A549 (cell line): ENCODE results near the gene GPR62. TPM values are rescaled to one million over a fixed set of nuclear protein-coding genes. Genes with fewer than 3 reads are reported as not detected.

Experiments
- ATAC-seq, 2 experiments: fragments of 200-7000 bp in 1 of 2; fragments of >200 bp in 1 of 2; cut with Nextera tagmentation in 1 of 2; cut with Tn5 transposase in 1 of 2; 3 replicates each; pipeline versions ENCODE4 v1.8.0 to v1.9.1; 2018 to 2020; ENCODE audit warnings: mild to moderate bottlenecking in 1 of 2, moderate library complexity in 1 of 2
- CTCF ChIA-PET: fragments of 300-600 bp; sonication (Branson Sonifier 250); formaldehyde crosslinking; extraction: SDS; loops from one replicate; lab custom pipeline; 2021; ENCODE audit warnings: antibody characterized with exemption, inconsistent platforms; lab: Yijun Ruan, JAX
- POLR2A ChIA-PET: fragments of 350-600 bp; formaldehyde crosslinking; extraction: SDS; loops from one replicate; lab custom pipeline; 2021; ENCODE audit warnings: antibody characterized with exemption, inconsistent platforms; lab: Yijun Ruan, JAX
- DNase-seq, 2 experiments: peaks; one replicate each; pipeline versions ENCODE4 v3.0.0 to v3.0.0-alpha.2; 2011 to 2016; ENCODE audit warnings: low read depth in 1 of 2, low spot score in 1 of 2
- FAIRE-seq: peaks from 2 replicates; lab custom pipeline; 2011; peaks lifted over from hg19 to GRCh38; lab: Jason Lieb, UNC
- H3K27ac ChIP-seq, 2 experiments: fragments of >200 bp; sonication (Bioruptor Twin); formaldehyde crosslinking; 3 replicates each; pipeline ENCODE4 v1.5.1; 2016 to 2017
- H3K4me1 ChIP-seq: fragments of >200 bp; sonication (Bioruptor Twin); formaldehyde crosslinking; 3 replicates; pipeline ENCODE4 v1.6.1; 2016
- H3K4me2 ChIP-seq: fragments of >200 bp; sonication (Bioruptor Twin); formaldehyde crosslinking; 3 replicates; pipeline ENCODE4 v1.6.1; 2016
- H3K4me3 ChIP-seq: fragments of >200 bp; sonication (Bioruptor Twin); formaldehyde crosslinking; 3 replicates; pipeline ENCODE4 v1.5.1; 2016
- H3K9me3 ChIP-seq: fragments of >200 bp; sonication (Bioruptor Twin); formaldehyde crosslinking; 3 replicates; pipeline ENCODE4 v1.6.1; 2016
- BHLHE40 ChIP-seq: IDR thresholded peaks from 2 replicates; pipeline ENCODE4 v1.6.1; 2012; ENCODE audit warnings: low read depth, low read length, inconsistent platforms
- CEBPB ChIP-seq, 2 experiments: fragments of >200 bp in 1 of 2; sonication (Bioruptor Twin) in 1 of 2; formaldehyde crosslinking in 1 of 2; IDR thresholded peaks; 2 replicates each; pipeline ENCODE4 v1.6.1; 2012 to 2016
- CHD4 ChIP-seq: fragments of 200-600 bp; sonication (generic); IDR thresholded peaks from 2 replicates; pipeline ENCODE4 v1.6.1; 2016; ENCODE audit warnings: antibody characterized with exemption, mild to moderate bottlenecking, borderline replicate concordance
- EP300 ChIP-seq, 2 experiments: fragments of >200 bp; sonication (Bioruptor Twin); formaldehyde crosslinking; IDR thresholded peaks; 2 replicates in 1 of 2; 3 replicates in 1 of 2; pipeline ENCODE4 v1.6.1; 2016 to 2017
- ESRRA ChIP-seq: fragments of 150-350 bp; IDR thresholded peaks from 2 replicates; pipeline ENCODE4 v1.6.1; 2014; ENCODE audit warnings: mild to moderate bottlenecking, low read length, borderline replicate concordance
- FOXS1 ChIP-seq: fragments of 250-450 bp; sonication (Bioruptor Pico); IDR thresholded peaks from 2 replicates; pipeline ENCODE4 v1.5.0; 2020; ENCODE audit warnings: mild to moderate bottlenecking, moderate library complexity
- POLR2A ChIP-seq: IDR thresholded peaks from 2 replicates; pipeline ENCODE4 v1.6.1; 2012; ENCODE audit warnings: mild to moderate bottlenecking, low read length
- RFX5 ChIP-seq: fragments of 450-650 bp; IDR thresholded peaks from 2 replicates; pipeline ENCODE4 v1.7.1; 2014; ENCODE audit warnings: antibody characterized with exemption, mild to moderate bottlenecking, moderate library complexity
- SREBF2 ChIP-seq: fragments of 450-650 bp; IDR thresholded peaks from 2 replicates; pipeline ENCODE4 v1.6.1; 2014; ENCODE audit warnings: mild to moderate bottlenecking, moderate library complexity
- TFCP2L1 ChIP-seq: fragments of 250-450 bp; sonication (Bioruptor Pico); IDR thresholded peaks from 2 replicates; pipeline ENCODE4 v1.5.0; 2021; ENCODE audit warnings: mild to moderate bottlenecking
- TP53 ChIP-seq: fragments of 250-450 bp; sonication (Bioruptor Pico); IDR thresholded peaks from 2 replicates; pipeline ENCODE4 v1.5.0; 2021; ENCODE audit warnings: mild to moderate bottlenecking, moderate library complexity
- USF2 ChIP-seq: fragments of 450-650 bp; IDR thresholded peaks from 2 replicates; pipeline ENCODE4 v1.6.1; 2014; ENCODE audit warnings: antibody characterized with exemption
- ZC3H11A ChIP-seq: fragments of 450-650 bp; IDR thresholded peaks from 2 replicates; pipeline ENCODE4 v1.6.1; 2014; ENCODE audit warnings: antibody characterized with exemption, mild to moderate bottlenecking
- WGBS: methylation state at CpG from one replicate; pipeline ENCODE4 v1.1.6; 2017; ENCODE audit errors: missing lambda C conversion rate; 5-methylcytosine and 5-hydroxymethylcytosine counted together
- polyA plus RNA-seq, 4 experiments: library from polyadenylated mRNA; depleted of rRNA in 3 of 4; stranded (reverse); fragments of >200 nt; fragmentation: RNase III in 1 of 4; extraction: RNeasy Plus Mini Kit Qiagen cat#74134 plus additional on column Dnase treatment in 1 of 4; gene quantifications; 2 replicates in 3 of 4; 3 replicates in 1 of 4; pipeline ENCODE4 v1.2.3, GENCODE V29; 2011 to 2017
- TF ChIP-seq, protein P1 (sequence below): fragments of 200-600 bp; sonication (generic); IDR thresholded peaks from 2 replicates; pipeline ENCODE4 v1.6.1; 2016; ENCODE audit warnings: antibody characterized with exemption, mild to moderate bottlenecking, moderate library complexity
- TF ChIP-seq, protein P2 (sequence below): IDR thresholded peaks from 2 replicates; pipeline ENCODE4 v1.6.1; 2012

Gene GPR62
- polyA plus RNA-seq, 2 of the 4 experiments (the other 2 are of a cell fraction) = 0.05 TPM; not detected in 1

GRCh38 chr3:51961602-51962569 lies 6.7 kb downstream of the GPR62 start (continued):
- TF ChIP-seq, protein P1, sequence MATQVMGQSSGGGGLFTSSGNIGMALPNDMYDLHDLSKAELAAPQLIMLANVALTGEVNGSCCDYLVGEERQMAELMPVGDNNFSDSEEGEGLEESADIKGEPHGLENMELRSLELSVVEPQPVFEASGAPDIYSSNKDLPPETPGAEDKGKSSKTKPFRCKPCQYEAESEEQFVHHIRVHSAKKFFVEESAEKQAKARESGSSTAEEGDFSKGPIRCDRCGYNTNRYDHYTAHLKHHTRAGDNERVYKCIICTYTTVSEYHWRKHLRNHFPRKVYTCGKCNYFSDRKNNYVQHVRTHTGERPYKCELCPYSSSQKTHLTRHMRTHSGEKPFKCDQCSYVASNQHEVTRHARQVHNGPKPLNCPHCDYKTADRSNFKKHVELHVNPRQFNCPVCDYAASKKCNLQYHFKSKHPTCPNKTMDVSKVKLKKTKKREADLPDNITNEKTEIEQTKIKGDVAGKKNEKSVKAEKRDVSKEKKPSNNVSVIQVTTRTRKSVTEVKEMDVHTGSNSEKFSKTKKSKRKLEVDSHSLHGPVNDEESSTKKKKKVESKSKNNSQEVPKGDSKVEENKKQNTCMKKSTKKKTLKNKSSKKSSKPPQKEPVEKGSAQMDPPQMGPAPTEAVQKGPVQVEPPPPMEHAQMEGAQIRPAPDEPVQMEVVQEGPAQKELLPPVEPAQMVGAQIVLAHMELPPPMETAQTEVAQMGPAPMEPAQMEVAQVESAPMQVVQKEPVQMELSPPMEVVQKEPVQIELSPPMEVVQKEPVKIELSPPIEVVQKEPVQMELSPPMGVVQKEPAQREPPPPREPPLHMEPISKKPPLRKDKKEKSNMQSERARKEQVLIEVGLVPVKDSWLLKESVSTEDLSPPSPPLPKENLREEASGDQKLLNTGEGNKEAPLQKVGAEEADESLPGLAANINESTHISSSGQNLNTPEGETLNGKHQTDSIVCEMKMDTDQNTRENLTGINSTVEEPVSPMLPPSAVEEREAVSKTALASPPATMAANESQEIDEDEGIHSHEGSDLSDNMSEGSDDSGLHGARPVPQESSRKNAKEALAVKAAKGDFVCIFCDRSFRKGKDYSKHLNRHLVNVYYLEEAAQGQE = no peak
- TF ChIP-seq RFX5 (no peak), USF2 (no peak), POLR2A (no peak), ZC3H11A (no peak), CEBPB (IDR thresholded peaks at IDR 0.05) (no peak), ESRRA (no peak), BHLHE40 (no peak)
- TF ChIP-seq, protein P2, sequence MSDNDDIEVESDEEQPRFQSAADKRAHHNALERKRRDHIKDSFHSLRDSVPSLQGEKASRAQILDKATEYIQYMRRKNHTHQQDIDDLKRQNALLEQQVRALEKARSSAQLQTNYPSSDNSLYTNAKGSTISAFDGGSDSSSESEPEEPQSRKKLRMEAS = no peak

- Histone ChIP-seq H3K9me3 (no peaks in the 10 kb centered on the region), H3K4me2 (no peak overlapping the region), H3K4me1 (peaks cover 4% of the 10 kb centered on the region; the same call in 2 of the 3 replicates), H3K4me3 (no peak overlapping the region)
- ChIA-PET CTCF (interaction anchor here (0.6 to 5.4 kb wide), 5 partner anchors 11 to 160 kb away, joined by 3 to 36 read pairs (median 3); partner anchors contain the start of genes ABHD14A, ABHD14B, ACY1 and PARP3), POLR2A (interaction anchor here (1.3 kb wide), 1 partner anchor 11 kb away, joined by 3 read pairs; the partner anchor contains the start of gene ABHD14B)
- 93% methylated on average over 5 of the region's 6 CpGs for WGBS
- no peak for FAIRE-seq
- no peak for DNase-seq
- ATAC-seq = no peak
- TF ChIP-seq SREBF2 (no peak), TP53 (CRISPR knock-in tag) (no peak), CHD4 (no peak), BHLHE40 (no peak)
- TF ChIP-seq, all 56 proteins: peak for 0
- H3K27ac ChIP-seq = no peak overlapping the region
Observed at GRCh38 chr3:51962854-51963530, 7.8 kb downstream of the GPR62 start.

DNA sequence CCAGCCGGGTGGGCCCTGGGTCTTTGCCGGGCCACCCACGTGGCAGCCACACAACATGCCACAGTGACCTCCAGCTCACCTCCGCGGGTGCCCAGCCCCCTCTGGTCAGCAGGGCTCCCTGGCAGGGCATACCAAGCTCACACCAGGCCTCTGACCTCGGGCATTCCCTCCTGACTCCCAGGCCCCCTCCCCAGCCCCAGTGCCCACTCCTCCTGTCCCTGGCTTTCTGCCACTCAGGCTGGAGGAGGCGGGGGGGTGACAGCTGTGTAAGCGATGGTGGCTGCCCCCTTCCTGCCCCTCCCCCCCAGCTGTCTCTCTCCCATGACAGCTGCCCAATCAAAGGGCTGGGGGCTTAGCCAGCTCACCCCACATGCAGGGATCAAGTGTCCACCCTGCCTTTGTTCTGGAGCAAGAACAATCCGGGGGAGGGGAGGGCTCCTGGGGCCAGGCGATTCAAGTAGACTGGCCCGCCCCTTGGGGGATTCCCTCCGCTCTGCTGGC lies 8.8 kb downstream of the GPR62 start:
- FAIRE-seq (no peak), ATAC-seq (no peak), DNase-seq (no peak)
- no peaks in the 10 kb centered on the region for H3K9me3 ChIP-seq
- POLR2A ChIA-PET = no interaction called here
- no peak overlapping the region for H3K27ac ChIP-seq
- WGBS = 72% methylated on average over 10 of the region's 12 CpGs
- no peak overlapping the region for H3K4me2 ChIP-seq
- no peak overlapping the region for H3K4me3 ChIP-seq
- CTCF ChIA-PET = interaction anchor here (1.1 to 5.4 kb wide), 3 partner anchors 10 to 21 kb away, joined by 3 to 36 read pairs (median 12); partner anchors contain the start of genes ABHD14A, ABHD14B, ACY1 and PARP3
- TF ChIP-seq TFCP2L1 (CRISPR knock-in tag) (no peak), FOXS1 (no peak), EP300 (IDR thresholded peaks at IDR 0.05) (no peak)
- peaks cover 13% of the 10 kb centered on the region for H3K4me1 ChIP-seq
